HepG2 (cell line): ENCODE data around the gene BTG4. TPM values are rescaled to one million over a fixed set of nuclear protein-coding genes. Genes with fewer than 3 reads are reported as not detected.
A peak's percentile ranks its signal among the peaks of the same experiment; 100 is the strongest.

Experiments
- ATAC-seq: fragments of 200-7000 bp; cut with Tn5 transposase; 3 replicates; pipeline ENCODE4 v1.9.1; 2020; ENCODE audit warnings: mild to moderate bottlenecking, moderate library complexity
- BruUV-seq: library from RNA; stranded (reverse); fragments of 400-500 nt; replicated peaks from 2 replicates; lab custom pipeline; 2021; lab: Mats Ljungman, UMichigan
- CTCF ChIA-PET: fragments of 300-600 bp; formaldehyde crosslinking; extraction: SDS; loops from one replicate; lab custom pipeline; 2021; ENCODE audit warnings: low total read pairs, inconsistent platforms, low intra/inter-chr PET ratio; lab: Yijun Ruan, JAX
- POLR2A ChIA-PET: fragments of 350-600 bp; sonication (Branson Sonifier 250); formaldehyde crosslinking; loops from one replicate; lab custom pipeline; 2020; ENCODE audit warnings: antibody characterized with exemption, inconsistent platforms; lab: Yijun Ruan, JAX
- DNase-seq: peaks from one replicate; pipeline ENCODE4 v3.0.0-alpha.2; 2015; ENCODE audit warnings: low spot score
- FAIRE-seq: peaks from 3 replicates; lab custom pipeline; 2011; peaks lifted over from hg19 to GRCh38; lab: Jason Lieb, UNC
- H2AFZ ChIP-seq: one replicate; pipeline ENCODE4 v1.6.1; 2011; ENCODE audit warnings: low read length, inconsistent platforms
- H3K27ac ChIP-seq: fragments of 300-600 bp; 3 replicates; pipeline ENCODE4 v1.8.0; 2011; ENCODE audit warnings: mixed run types, mild to moderate bottlenecking, mixed read lengths, low read length, inconsistent platforms; ENCODE audit not compliant: insufficient read depth; ENCODE audit errors: extremely low read length
- H3K27me3 ChIP-seq, 2 experiments: fragments of 200-600 bp in 1 of 2; 2 replicates in 1 of 2; 3 replicates in 1 of 2; pipeline versions ENCODE4 v1.6.0 to v1.8.0; 2011; ENCODE audit warnings: low read length in 2 of 2, mild to moderate bottlenecking in 2 of 2, moderate library complexity in 2 of 2, inconsistent platforms in 1 of 2; ENCODE audit not compliant: insufficient read depth in 2 of 2, control insufficient read depth in 1 of 2
- H3K36me3 ChIP-seq, 2 experiments: fragments of 200-600 bp in 1 of 2; replicated peaks in 1 of 2; 2 replicates in 1 of 2; 3 replicates in 1 of 2; pipeline versions ENCODE4 v1.5.1 to v1.8.0; 2011; ENCODE audit warnings: low read length in 2 of 2, inconsistent platforms in 1 of 2; ENCODE audit not compliant: insufficient read depth in 2 of 2, control insufficient read depth in 1 of 2
- H3K4me1 ChIP-seq: 2 replicates; pipeline ENCODE4 v1.5.1; 2012; ENCODE audit warnings: low read length, inconsistent platforms; ENCODE audit not compliant: insufficient read depth
- H3K4me2 ChIP-seq: 2 replicates; pipeline ENCODE4 v1.6.0; 2011; ENCODE audit warnings: low read depth, low read length, inconsistent platforms
- H3K4me3 ChIP-seq, 3 experiments: fragments of 200-600 bp in 1 of 3; sonication (generic), shearing (Covaris generic) in 1 of 3; replicated peaks in 1 of 3; 2 replicates each; pipeline ENCODE4 v1.5.1; 2011 to 2016; ENCODE audit warnings: low read length in 3 of 3, inconsistent platforms in 2 of 3, low read depth in 2 of 3, mild to moderate bottlenecking in 2 of 3, control low read depth in 1 of 3, mixed read lengths in 1 of 3; ENCODE audit not compliant: insufficient read depth in 1 of 3
- H3K79me2 ChIP-seq: one replicate; pipeline ENCODE4 v1.6.1; 2011; ENCODE audit warnings: low read length, inconsistent platforms; ENCODE audit not compliant: insufficient read depth
- H3K9ac ChIP-seq: 2 replicates; pipeline ENCODE4 v1.6.0; 2011; ENCODE audit warnings: mild to moderate bottlenecking, low read depth, low read length, inconsistent platforms; ENCODE audit not compliant: insufficient read depth
- H3K9me3 ChIP-seq: 2 replicates; pipeline ENCODE4 v1.5.1; 2012; ENCODE audit warnings: mild to moderate bottlenecking, low read length
- H4K20me1 ChIP-seq: 2 replicates; pipeline ENCODE4 v1.6.0; 2011; ENCODE audit warnings: inconsistent platforms, mild to moderate bottlenecking, low read length, moderate library complexity; ENCODE audit not compliant: insufficient read depth
- ADNP ChIP-seq: sonication (generic); formaldehyde crosslinking; IDR thresholded peaks from 2 replicates; pipeline ENCODE4 v1.4.0; 2020; ENCODE audit warnings: missing genetic modification reagents
- AKAP8 ChIP-seq: sonication (generic); formaldehyde crosslinking; IDR thresholded peaks from 2 replicates; pipeline ENCODE4 v1.5.1; 2020; ENCODE audit warnings: mild to moderate bottlenecking, missing genetic modification reagents
- BCL6 ChIP-seq: IDR thresholded peaks from 2 replicates; pipeline ENCODE4 v1.6.1; 2016; ENCODE audit warnings: missing genetic modification reagents, missing compliant biosample characterization
- CEBPB ChIP-seq: IDR thresholded peaks from 2 replicates; pipeline ENCODE4 v1.6.1; 2011; ENCODE audit warnings: low read depth, low read length, improper control_type of control experiment, borderline replicate concordance
- CEBPG ChIP-seq: IDR thresholded peaks from 2 replicates; pipeline ENCODE4 v1.6.1; 2016
- DR1 ChIP-seq: sonication (generic); formaldehyde crosslinking; IDR thresholded peaks from 2 replicates; pipeline ENCODE4 v1.8.0; 2021; ENCODE audit warnings: mild to moderate bottlenecking, missing genetic modification reagents, inconsistent platforms
- FOXM1 ChIP-seq: sonication (generic); formaldehyde crosslinking; IDR thresholded peaks from 2 replicates; pipeline ENCODE4 v1.5.0; 2020; ENCODE audit warnings: missing genetic modification reagents
- HNF1A ChIP-seq, 2 experiments: sonication (generic) in 1 of 2; formaldehyde crosslinking in 1 of 2; IDR thresholded peaks; 2 replicates each; pipeline versions ENCODE4 v1.4.0 to v1.6.1; 2016 to 2020; ENCODE audit warnings: borderline replicate concordance in 1 of 2, low read depth in 1 of 2, mild to moderate bottlenecking in 1 of 2, missing genetic modification reagents in 1 of 2
- ISL2 ChIP-seq: sonication (generic); formaldehyde crosslinking; IDR thresholded peaks from 2 replicates; pipeline ENCODE4 v1.5.0; 2020; ENCODE audit warnings: missing genetic modification reagents
- MAFG ChIP-seq: sonication (generic); formaldehyde crosslinking; IDR thresholded peaks from 2 replicates; pipeline ENCODE4 v1.5.1; 2020; ENCODE audit warnings: mild to moderate bottlenecking, missing genetic modification reagents
- MBD4 ChIP-seq: IDR thresholded peaks from 2 replicates; pipeline ENCODE4 v1.6.1; 2012; ENCODE audit warnings: low read length, inconsistent platforms, borderline replicate concordance
- PAX8 ChIP-seq: sonication (generic); formaldehyde crosslinking; IDR thresholded peaks from 2 replicates; pipeline ENCODE4 v1.8.0; 2022; ENCODE audit warnings: mild to moderate bottlenecking, missing genetic modification reagents, borderline replicate concordance
- ZBTB25 ChIP-seq: IDR thresholded peaks from 2 replicates; pipeline ENCODE4 v1.6.1; 2018; ENCODE audit warnings: missing genetic modification reagents
- ZNF367 ChIP-seq: sonication (generic); formaldehyde crosslinking; IDR thresholded peaks from 2 replicates; pipeline ENCODE4 v1.4.0; 2020; ENCODE audit warnings: missing genetic modification reagents, borderline replicate concordance
- WGBS: methylation state at CpG from one replicate; pipeline ENCODE4 v1.1.6; 2017; ENCODE audit warnings: low lambda C conversion rate; 5-methylcytosine and 5-hydroxymethylcytosine counted together
- in situ Hi-C: cut with HindIII; loops from 2 replicates; pipeline ENCODE4 v1.10.0; 2017; ENCODE audit warnings: low pct_unique_long_range_greater_than_20kb; ENCODE audit not compliant: extremely low pct_ligation_motif_present
- intact Hi-C: fragments of 100-400 bp; cut with micrococcal nuclease; formaldehyde crosslinking; loops from one replicate; pipeline ENCODE4 v1.10.0; 2022; ENCODE audit not compliant: unreplicated experiment
- polyA plus RNA-seq, 8 experiments: library from polyadenylated mRNA; depleted of rRNA in 3 of 8; stranded (reverse) in 7 of 8; unstranded in 1 of 8; fragments of >200 nt; fragmentation: Illumina TruSeq in 4 of 8; extraction: Trizol in 4 of 8; gene quantifications; 2 replicates each; pipeline versions ENCODE4 v1.2.1 to v1.2.3, GENCODE V29; 2011 to 2016; ENCODE audit warnings: low read depth in 4 of 8, missing spikeins in 1 of 8, mixed read lengths in 1 of 8; ENCODE audit not compliant: insufficient read depth in 1 of 8
- total RNA-seq, 5 experiments: library from RNA; depleted of rRNA; stranded (reverse); fragments of >200 nt; fragmentation: Illumina TruSeq; extraction: Trizol; gene quantifications; 2 replicates each; pipeline ENCODE4 v1.2.3, GENCODE V29; 2016; ENCODE audit warnings: low read depth in 1 of 5

Gene BTG4
- total and polyA plus RNA-seq, 2 of the 13 experiments (the other 11 are each of a cell fraction or from before 2014, with no cell fraction given) = not detected

GRCh38 chr11:111461460-111462235 is 50.5 kb downstream of the BTG4 start:
- Histone ChIP-seq H3K27ac (no peak overlapping the region), H4K20me1 (no peaks in the 10 kb centered on the region), H2AFZ (no peak overlapping the region), H3K9ac (no peak overlapping the region), H3K79me2 (no peaks in the 10 kb centered on the region), H3K4me2 (no peak overlapping the region), H3K27me3 (peaks cover 3 to 20% of the 10 kb centered on the region in 2 experiments), H3K4me1 (peaks cover 11% of the 10 kb centered on the region), H3K36me3 (no peaks in the 10 kb centered on the region)
- in situ Hi-C loops = no loop called here
- CTCF ChIA-PET = no interaction called here
- no TSS peak for BruUV-seq
- intact Hi-C loops = no loop called here
- no peak for DNase-seq
- FAIRE-seq = no peak
- no peak for ATAC-seq
- POLR2A ChIA-PET = no interaction called here
- 41% methylated on average over 11 of the region's 11 CpGs for WGBS
- TF ChIP-seq CEBPB (peak; percentile 56; the same call in 1 of the 2 replicates), AKAP8 (no peak), ADNP (no peak), CEBPG (CRISPR knock-in tag) (peak; percentile 55; the same call in 1 of the 2 replicates), FOXM1 (CRISPR knock-in tag) (no peak)
- TF ChIP-seq, all 625 proteins: peak for 2
- Histone ChIP-seq H3K4me3 (no peak overlapping the region), H3K9me3 (no peaks in the 10 kb centered on the region)

GRCh38 chr11:111460856-111461255 is 51.3 kb downstream of the BTG4 start:
- no peak overlapping the region for H3K4me3 ChIP-seq
- ChIA-PET POLR2A (no interaction called here), CTCF (no interaction called here)
- no peaks in the 10 kb centered on the region for H3K9me3 ChIP-seq
- ATAC-seq = no peak
- 71% methylated on average over 5 of the region's 5 CpGs for WGBS
- no peak overlapping the region for H2AFZ ChIP-seq
- intact Hi-C loops = no loop called here
- H3K36me3 ChIP-seq = no peaks in the 10 kb centered on the region
- DNase-seq = no peak
- H3K27me3 ChIP-seq = peaks cover 3 to 27% of the 10 kb centered on the region in 2 experiments
- no peaks in the 10 kb centered on the region for H3K79me2 ChIP-seq
- no peak overlapping the region for H3K9ac ChIP-seq
- H3K4me1 ChIP-seq = peaks cover 11% of the 10 kb centered on the region
- in situ Hi-C loops = no loop called here
- no peaks in the 10 kb centered on the region for H4K20me1 ChIP-seq
- FAIRE-seq = no peak
- BruUV-seq = no TSS peak
- no peak for TF ChIP-seq DR1
- TF ChIP-seq ISL2 = no peak
- TF ChIP-seq MBD4 = no peak
- no peak for TF ChIP-seq BCL6
- TF ChIP-seq ZNF367 (CRISPR knock-in tag) = no peak
- TF ChIP-seq ZBTB25 (CRISPR knock-in tag) = no peak
- TF ChIP-seq PAX8 = no peak
- no peak for TF ChIP-seq HNF1A (IDR thresholded peaks at IDR 0.05; ENCODE audit: low read depth)
- TF ChIP-seq HNF1A (CRISPR knock-in tag; IDR thresholded peaks at IDR 0.05; ENCODE audit: borderline replicate concordance) = no peak
- no peak for TF ChIP-seq MAFG (CRISPR knock-in tag)
- no peak overlapping the region for H3K4me2 ChIP-seq
- no peak overlapping the region for H3K27ac ChIP-seq
